HG02610 (cell line): Measurements from ENCODE around the gene GRID1.
A peak's percentile ranks its signal among the peaks of the same experiment; 100 is the strongest.

Experiments
- ATAC-seq: cut with Tn5 transposase; IDR thresholded peaks from one replicate; pipeline ENCODE4 v1.9.1; 2021; ENCODE audit warnings: mild to moderate bottlenecking, moderate library complexity; ENCODE audit not compliant: unreplicated experiment

GRID1 gene

DNA sequence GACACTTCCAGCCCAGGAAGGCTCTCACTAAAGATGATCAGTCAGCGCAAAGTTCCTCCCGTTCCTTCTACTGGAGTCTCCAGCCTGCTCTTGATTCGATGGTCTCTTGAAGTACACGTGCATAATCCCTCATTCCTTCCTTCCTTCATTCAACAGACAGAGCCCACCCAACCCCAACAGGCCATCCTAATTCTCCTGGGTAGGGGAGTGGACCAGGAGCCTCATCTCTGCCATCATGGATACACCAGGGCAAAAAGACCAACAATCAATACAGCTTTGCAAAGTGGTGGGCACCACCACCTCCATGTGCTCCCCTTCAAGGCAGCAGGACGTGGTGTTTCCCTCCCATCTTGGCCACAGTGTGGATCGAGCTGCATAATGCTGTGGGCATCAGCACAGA, 446.3 kb downstream of the GRID1 start:
- ATAC-seq: no peak

DNA sequence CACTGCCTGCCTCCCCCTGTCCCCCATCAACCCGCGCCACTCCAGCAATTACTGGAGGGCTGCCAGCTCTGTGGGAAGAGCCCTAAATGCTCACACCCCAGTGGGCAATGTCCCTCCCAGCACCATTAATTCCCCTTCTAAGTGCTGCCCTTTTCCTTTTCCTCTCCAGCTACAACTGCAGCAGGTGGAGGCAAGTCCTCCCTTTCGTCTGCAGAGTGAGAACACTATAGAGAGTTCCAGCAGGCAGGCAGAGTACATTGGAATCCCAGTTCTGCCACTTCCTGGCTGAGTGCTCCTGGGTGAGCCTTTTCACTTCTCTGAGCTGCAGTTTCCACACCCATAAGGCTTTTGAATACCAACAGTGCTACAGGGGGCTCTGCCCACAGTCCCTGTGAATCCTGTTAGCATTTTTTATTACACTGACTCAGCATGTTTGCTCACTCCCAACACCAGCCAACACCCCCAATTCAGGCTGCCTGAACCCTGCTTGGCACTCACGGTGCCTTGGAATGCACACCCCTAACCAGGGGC, 447.0 kb downstream of the GRID1 start:
- no peak for ATAC-seq

DNA sequence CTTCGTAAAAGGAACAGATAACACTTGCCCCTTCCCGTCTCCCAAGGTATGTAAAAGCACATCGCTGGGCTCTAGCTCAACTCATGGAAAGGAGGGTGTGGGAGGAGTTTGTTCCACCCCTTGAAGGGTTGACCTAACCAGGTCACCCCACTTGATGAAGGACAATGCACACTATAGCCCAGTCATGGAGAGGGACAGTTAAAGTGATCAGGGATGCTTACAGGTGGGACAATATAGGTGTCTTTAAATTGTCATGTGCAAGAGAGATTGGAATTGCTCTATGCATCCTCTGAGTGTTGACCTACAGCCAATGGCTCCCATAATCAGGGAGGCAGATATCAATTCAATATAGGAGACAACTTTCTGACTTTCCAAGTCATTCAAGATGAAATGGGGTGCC, 448.2 kb downstream of the GRID1 start:
- no peak for ATAC-seq

DNA sequence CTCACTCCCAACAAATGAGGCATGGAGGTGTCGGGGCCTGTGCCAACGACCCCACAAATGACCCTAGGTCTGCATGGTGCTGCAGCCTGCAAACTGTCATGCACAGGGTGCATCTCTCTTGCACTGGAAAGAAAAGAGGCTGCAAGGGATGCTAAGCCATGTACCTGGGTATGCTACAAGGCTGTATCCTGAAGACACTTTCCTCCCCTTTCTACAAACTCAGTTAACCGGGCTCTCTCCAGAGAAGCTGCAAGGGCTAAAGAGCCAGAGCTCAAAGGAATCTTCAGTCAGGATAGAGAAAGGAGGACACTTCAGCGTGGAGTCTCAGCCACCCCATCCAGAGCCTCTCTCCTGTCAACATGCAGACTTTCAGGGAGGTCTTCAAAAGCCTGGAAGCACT, 449.0 kb downstream of the GRID1 start:
- ATAC-seq: no peak

DNA sequence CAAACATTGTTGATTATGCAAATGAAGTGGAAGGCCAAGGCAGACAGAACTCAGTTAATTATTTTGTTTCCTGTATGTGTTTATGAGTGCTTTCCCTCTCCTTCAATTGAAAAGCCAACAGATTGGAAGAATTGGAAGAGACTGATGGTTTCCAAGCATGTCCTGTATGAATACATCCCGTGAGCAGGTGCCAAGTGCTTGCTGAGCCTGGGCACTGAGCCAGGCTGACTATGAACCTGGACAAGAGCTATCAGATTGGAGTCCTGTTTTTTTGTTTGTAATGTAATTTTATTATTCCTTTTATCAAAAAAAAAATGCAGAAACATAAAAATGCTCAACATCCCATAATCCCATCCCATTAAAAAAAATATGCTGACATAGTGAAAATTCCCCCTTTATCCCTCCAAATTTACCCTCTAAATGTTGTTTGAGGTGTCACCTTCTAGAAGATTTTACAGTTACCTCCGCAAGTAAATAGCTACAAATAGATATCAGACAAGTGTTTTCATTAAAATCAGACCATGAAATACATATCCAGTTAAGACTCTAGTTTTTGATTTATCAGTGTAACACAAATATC, 449.5 kb downstream of the GRID1 start:
- ATAC-seq: no peak

DNA sequence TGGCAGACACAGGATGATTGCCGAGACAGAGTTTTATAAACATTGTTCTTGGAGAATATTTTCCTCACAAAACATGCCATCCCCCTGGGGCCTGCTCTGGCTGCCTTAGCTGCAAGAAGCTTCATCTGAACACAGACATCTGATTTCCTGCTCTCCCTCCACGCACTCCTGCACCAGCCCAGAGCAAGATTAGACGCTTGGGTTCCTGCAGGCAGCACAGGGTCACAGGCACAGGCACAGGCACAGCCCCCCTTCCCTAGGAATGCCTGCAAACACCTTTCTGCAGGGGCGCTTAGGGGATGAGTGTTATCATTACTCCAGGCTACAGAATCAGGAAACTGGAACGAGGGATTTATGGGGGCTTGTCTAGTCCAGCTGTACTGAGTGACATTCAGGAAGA, 450.3 kb downstream of the GRID1 start:
- no peak for ATAC-seq

DNA sequence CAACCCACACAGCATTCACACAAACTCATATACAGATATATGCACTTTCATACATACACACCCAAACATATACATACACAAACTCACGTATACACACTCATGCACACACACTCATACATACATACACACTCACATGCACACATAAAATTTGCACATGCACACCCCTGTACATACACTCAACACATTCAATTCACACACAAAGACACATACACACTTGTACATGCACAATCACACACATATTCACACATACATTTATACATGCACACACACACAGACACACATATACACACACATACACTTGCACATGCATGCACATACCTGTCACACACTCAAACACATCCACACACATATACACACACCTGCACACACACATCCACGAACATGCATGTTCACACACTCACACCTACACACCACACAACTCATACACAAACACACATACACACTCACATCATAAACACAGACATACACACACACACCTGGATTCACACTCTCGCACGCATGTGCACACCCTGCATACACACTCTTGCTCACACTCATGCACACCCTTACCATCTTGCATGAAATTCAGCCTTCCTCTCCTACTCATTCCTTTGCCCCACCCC, 451.2 kb downstream of the GRID1 start:
- ATAC-seq: no peak

DNA sequence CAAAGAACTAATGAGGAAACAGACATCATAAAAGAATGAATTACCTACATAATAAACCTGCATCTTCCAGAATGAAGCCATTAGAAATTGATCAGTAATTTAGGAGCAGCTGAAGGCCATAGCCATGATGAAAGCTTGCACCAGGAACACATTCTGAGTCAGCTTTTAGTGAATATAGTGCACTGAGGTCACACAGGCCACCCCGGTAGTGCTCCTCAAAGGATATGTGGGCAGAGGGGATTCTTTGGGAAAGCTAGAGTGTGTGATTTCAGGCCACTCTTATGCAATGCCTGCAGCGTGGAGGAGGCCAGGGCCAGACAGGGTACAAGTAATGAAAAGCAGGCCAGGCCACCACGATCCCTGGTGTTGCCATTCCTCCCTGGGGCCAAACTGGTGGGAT, 451.9 kb downstream of the GRID1 start:
- no peak for ATAC-seq

DNA sequence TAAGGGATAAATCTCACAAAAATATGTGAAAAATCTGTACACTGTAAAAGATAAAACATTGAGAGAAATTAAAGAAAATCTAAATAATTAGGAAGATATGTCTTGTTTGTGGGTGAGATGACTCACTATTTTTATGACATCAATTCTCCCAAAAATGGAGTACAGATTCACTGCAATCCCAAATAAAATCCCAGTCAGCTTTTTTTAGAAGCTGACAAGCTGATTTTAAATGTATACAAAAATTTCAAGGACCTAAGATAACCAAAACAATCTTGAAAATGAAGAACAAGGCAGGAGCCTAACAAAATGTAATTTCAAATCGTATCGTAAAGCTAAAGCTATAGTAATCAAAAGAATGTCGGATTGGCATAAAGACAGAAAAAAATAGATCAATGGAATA, 458.1 kb downstream of the GRID1 start:
- ATAC-seq: no peak

DNA sequence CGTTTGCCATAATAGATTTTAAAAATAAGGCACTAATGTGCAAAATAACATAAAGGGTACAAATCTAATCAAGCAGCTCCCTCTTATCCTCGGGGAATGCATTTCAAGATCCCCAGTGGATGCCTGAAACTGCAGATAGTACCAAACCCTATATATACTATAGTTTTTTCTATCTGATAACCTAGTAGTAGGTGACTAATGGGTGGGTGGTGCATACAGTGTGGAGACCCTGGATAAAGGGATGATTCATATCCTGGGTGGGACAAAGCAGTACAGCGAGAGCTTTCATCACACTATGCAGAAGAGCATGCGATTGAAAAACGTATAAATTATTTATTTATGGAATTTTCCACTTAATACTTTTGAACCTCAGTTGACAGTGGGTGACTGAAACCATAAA, 464.5 kb downstream of the GRID1 start:
- no peak for ATAC-seq

DNA sequence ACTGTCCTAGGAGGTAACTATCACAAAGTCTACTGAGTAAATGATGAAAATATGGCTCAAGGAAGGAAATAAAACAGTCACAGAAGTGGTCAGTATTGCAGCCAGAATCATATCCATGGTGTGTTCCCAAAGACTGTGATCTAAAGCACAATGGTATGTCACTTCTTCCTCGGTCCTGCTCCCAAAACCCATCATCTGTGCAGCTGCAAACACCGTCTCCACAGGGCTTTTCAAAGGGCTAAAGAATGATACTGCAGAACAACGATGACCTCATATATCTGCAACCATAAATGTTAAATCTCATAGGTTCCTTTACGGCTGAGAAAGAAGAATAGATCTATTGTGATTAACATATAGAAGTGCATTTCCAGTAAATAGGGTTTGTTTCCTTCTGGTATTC, 465.0 kb downstream of the GRID1 start:
- no peak for ATAC-seq

DNA sequence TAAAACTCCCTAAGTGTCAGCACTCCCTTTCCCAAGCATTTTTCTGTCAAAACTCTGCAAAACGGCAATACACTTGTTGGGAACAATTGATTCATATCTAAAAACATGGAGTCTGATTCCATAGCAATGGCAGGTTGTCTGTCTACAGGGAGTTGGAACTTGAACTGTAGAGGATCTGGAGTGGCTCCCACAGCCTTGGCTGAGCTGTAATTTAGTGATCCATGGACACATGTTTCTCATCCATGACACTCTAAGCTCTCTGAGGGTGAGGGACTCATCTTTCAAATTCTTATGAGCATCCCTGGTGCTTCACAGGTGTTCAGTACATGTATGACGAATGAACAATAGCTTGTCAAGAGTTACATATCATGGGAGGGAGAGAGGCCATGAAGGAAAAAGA, 466.1 kb downstream of the GRID1 start:
- no peak for ATAC-seq

DNA sequence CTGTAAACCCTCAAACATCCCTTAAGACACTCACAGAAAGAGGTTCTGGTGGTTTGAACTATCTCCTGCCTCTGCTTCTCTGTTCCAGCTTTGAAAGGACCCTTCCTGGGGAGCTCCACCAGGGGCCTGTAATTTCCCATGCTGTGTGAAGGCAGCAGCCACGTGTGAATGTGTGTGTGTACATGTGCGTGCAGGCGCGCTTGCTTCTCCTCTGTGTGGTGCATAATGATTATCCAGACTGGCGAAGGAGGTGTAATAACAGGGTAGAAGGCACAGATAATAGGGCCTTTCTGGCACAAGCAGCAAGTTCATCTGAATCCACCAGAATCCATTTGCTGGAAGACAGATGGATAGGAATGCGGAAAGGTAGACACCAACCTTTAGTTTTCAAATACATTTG, 466.5 kb downstream of the GRID1 start:
- ATAC-seq: no peak

DNA sequence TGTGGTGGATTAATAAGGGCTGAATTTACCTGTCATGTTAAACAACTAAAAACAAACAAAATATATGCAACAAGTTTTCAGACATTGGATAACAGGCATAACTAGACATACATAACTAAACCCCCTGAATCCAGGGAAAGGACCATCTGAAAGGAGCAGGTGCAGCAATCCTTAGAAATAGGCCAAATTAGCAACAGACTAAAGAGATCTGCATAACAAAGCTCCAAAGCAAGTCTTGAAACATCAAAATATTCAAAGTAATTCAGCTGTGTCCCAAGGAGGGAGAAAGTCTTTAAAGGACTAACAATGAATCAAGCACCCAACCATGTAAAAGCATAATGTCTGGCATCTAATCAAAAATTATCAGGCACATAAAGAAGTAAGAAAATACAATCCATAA, 475.1 kb downstream of the GRID1 start:
- no peak for ATAC-seq

DNA sequence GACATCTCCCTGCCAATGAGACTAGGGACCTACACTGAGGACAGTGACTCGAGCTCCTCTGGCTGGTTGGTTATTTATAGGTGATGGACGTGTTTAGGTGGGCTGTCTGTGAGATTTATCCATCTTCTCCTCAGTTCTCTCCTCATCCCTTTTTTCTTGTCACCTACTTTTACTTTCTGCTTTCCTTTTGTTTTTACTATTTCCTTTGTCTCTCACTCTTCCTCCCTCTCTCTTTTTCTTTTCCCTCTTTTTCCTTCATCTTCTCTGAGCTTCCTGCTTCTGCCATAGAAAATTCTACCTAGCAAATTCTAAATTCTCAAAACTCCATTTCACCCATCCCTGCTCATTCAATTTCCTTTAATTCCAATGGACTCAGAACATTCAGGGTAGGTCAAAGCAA, 478.0 kb downstream of the GRID1 start:
- no peak for ATAC-seq

DNA sequence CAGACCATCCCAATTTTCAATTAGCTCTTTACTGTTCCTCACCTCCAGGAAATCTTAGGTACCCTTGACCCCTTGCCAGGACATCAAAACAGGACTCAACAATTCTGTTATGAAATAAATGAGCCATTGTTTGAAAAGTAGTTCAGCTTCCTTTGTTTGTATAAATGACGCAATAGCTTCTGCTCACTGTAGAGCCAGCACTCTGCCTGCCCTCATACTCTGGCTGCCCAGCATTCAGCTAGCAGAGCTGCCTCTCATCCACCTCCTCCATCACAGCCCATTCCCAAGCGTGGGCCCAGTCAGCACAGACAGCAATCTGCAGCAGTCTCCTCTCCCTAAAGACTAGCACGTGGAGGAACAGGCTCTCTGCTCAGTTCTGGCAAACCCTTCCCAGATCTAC, 478.6 kb downstream of the GRID1 start:
- ATAC-seq: no peak

DNA sequence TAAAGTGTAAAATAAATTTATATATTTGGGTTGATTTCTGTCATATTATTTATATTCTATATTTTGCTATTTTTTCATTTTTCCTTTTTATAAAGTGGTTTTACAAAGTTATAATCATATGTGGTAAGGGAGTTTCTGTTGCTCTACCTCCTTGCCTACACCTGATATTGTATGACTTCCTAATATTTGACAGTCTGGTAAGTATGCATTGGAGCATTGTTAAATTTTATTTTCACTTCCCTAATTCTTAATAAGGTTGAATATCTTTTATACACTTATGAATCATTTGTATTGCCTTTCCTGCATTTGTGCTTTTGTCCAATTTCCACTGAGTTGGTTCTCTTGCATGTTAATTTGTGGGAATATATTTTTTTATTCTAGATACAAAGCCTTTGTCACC, 492.4 kb downstream of the GRID1 start:
- ATAC-seq: no peak

DNA sequence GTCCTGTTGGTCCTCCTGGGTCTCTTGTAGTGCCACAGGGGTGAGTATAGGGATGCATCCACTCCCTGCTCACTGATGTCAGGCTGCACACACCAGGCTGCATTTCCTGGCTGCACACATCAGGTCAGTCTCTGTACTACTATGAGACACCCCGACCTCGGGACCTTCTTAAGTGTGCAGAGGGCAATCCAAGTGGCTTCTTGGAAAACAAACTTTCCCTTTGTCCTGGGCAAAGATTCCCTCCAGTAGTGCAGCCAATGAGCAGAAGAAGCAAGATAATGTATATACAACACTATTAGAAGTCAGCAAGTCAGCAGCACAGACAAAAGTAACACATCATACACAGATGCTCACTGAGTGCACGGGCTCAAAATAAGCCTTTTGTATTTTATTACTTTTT, 493.5 kb downstream of the GRID1 start:
- ATAC-seq: no peak

DNA sequence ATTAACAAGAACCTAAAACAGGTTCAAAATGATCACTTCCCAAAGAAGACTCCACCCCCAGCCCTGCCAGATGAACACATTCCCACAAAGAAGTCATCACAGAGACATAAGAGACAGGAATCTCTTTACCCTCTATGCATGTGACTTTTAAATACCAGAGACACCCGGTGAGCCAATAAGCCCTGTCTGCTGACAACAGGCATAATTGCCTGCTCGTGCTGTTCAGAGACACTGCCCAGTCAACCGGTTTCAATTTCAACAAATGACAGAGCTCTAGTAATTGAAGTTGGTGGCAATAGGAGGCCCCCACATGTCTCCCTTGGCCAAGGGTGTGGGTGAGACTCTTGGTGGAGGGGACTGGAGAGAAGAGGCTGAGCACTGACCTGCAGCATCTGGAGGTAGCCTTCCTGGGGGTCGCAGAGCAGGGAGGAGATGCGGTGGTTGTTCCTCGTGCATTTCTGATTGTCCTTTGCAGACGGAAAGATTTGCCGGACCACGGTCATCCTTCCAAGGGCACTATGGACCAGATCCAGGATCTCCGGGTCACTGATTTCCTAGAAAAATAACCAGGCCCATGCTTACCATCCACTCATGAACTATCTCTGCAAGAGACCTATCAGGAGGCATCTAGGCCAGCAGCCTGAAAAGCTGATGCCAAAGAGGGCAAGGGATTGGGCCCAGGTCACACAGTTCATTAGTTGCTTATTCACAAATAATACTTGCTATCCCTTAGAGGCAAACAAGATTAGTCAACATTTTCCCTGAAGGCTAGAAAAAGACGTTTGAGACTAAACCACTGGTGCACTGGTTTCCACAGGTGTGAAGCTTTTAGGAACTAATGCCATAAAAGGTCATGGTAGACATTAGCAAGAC, 497.7 kb downstream of the GRID1 start:
- ATAC-seq: no peak

DNA sequence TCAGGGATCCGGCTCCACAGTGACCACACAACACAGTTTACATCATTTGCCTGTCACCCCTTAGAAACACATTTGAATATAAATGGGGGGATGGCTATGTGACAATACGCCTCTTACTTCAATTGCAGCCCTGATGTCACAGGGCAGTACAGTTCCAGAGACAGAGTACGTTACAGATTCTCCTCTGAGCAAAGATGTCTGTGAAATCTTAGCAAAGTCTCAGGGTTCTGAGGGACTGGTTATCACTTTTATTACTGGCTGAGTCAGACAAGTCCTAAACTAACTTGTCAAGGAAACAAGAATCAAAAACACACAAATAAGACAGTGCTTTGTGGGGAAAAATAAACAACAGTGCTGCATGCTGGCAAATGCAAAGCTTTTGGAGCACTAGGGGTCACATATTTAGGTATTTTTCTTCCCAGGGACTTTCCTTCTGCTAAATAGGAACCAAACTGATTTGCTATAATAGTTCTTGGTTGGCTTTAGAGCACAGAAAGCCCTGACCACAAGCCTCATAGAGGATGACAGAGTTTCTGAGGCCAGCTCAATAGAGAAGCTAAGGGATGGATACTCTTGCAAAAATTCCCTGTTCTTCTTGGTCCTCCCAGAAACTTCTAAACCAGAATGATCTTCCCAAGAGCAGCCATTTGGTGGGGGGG, 501.6 kb downstream of the GRID1 start:
- peak; percentile 42 for ATAC-seq

DNA sequence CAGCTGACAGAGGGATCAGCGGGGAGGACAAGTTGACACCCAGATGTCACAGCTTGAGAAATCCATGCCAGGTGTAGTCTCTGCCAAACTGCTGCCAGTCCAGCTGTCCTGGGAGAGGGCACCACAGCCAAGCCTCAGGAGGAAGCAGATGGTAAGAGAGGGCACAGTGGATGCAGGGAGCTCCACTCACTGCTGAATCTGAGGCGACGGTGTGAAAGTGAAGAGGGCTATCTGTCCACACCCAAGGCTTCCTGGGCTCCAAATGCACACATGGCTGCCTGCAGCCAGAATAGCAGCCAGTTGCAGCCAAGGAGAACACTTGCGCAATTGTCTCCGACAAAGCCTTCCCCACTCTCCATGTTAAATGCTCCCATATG, 502.4 kb downstream of the GRID1 start:
- ATAC-seq: no peak
